Measurements from ENCODE around the gene ARHGAP9.

- no peak for TF ChIP-seq POLR2AphosphoS5 (IDR thresholded peaks at IDR 0.05)
- no peak for TF ChIP-seq CTCF (IDR thresholded peaks at IDR 0.05)
These were observed 1.7 kb downstream of the ARHGAP9 start for GRCh38 chr12:57477710-57478681.
